Heart right ventricle (tissue), 16 donors: ENCODE measurements around the gene CYSLTR2. TPM values are rescaled to one million over a fixed set of nuclear protein-coding genes. Genes with fewer than 3 reads are reported as not detected.

Experiments
- ATAC-seq, 8 donors: fragments of 200-7000 bp; cut with Tn5 transposase; one replicate each; pipeline ENCODE4 v1.9.1; 2020; ENCODE audit warnings: mild to moderate bottlenecking in 8 of 8, moderate library complexity in 8 of 8, moderate number of reproducible peaks in 1 of 8
- DNase-seq, 2 donors: peaks; one replicate each; pipeline ENCODE4 v3.0.0-alpha.2; 2020
- H3K27ac ChIP-seq, 10 donors: fragments of 200-600 bp; sonication (generic) in 2 of 10; one replicate each; pipeline versions ENCODE4 v1.5.0 to v1.8.0; 2020 to 2022; ENCODE audit warnings: mild to moderate bottlenecking in 3 of 10
- H3K27me3 ChIP-seq, 7 donors: fragments of 200-600 bp; one replicate each; pipeline ENCODE4 v1.8.0; 2021 to 2022; ENCODE audit warnings: mild to moderate bottlenecking in 2 of 7
- H3K36me3 ChIP-seq, 9 donors: fragments of 200-600 bp; sonication (generic) in 1 of 9; one replicate each; pipeline versions ENCODE4 v1.5.0 to v1.8.0; 2020 to 2022; ENCODE audit warnings: mild to moderate bottlenecking in 2 of 9
- H3K4me1 ChIP-seq, 9 donors: fragments of 200-600 bp; sonication (generic) in 1 of 9; one replicate each; pipeline versions ENCODE4 v1.5.0 to v1.8.0; 2020 to 2022; ENCODE audit warnings: mild to moderate bottlenecking in 4 of 9
- H3K4me3 ChIP-seq, 10 donors: fragments of 200-600 bp; sonication (generic) in 2 of 10; one replicate each; pipeline versions ENCODE4 v1.5.0 to v1.8.0; 2020 to 2022; ENCODE audit warnings: mild to moderate bottlenecking in 7 of 10, moderate library complexity in 2 of 10
- H3K9me3 ChIP-seq, 11 donors: fragments of 200-600 bp in 10 of 11; sonication (generic) in 2 of 11; one replicate each; pipeline versions ENCODE4 v1.5.0 to v1.8.0; 2013 to 2022; ENCODE audit warnings: mild to moderate bottlenecking in 2 of 11, control low read depth in 1 of 11, moderate library complexity in 1 of 11
- CTCF ChIP-seq, 9 donors: fragments of 200-600 bp; sonication (generic) in 2 of 9; IDR thresholded peaks; one replicate each; pipeline versions ENCODE4 v1.5.0 to v1.8.0; 2021 to 2022; ENCODE audit warnings: antibody characterized with exemption in 9 of 9, mild to moderate bottlenecking in 5 of 9, moderate library complexity in 1 of 9
- WGBS, 2 donors: extraction: QIAGEN DNeasy Blood & Tissue Kit; methylation state at CpG; one replicate each; pipeline ENCODE4 v1.1.7; 2013; ENCODE audit warnings: inconsistent platforms in 1 of 2; 5-methylcytosine and 5-hydroxymethylcytosine counted together
- intact Hi-C, 10 donors: fragments of 100-400 bp; cut with DNase I; formaldehyde crosslinking; loops; one replicate each; pipeline versions ENCODE4 v1.11.1 to v1.14.2; 2022
- polyA plus RNA-seq, 2 donors: library from polyadenylated mRNA; stranded (reverse); fragments of 200-250 nt; gene quantifications; one replicate each; pipeline ENCODE4 v1.2.3, GENCODE V29; 2013
- total RNA-seq, 10 donors: library from RNA; stranded (reverse); fragmentation: NEBNext Ultra II Directional in 3 of 10; extraction: Animal tissue kit (Norgen Biotek cat#: 25700) in 3 of 10; gene quantifications; one replicate each; pipeline versions ENCODE4 v1.2.1 to v1.2.4, GENCODE V29; 2021 to 2023
- donor health status: Arrhythmogenic right ventricular cardiomyopathy.
- donor health status: ischemic (EF 13 %, LVEDD 7.1; RV severe dilation, severe dysfunction).
- donor health status: healthy with polysubstance abuse.
- donor health status: DM: no; HTN: yes; CAD: no.
- donor health status: DM: no; HTN: no; CAD: no.
- donor health status: ischemic (EF 25% LVEDD 6.9; RV normal size, moderate dysfunction).
- donor health status: ischemic (EF 25% LVEDD 5.7; RV mildly dilated, moderate dysfunction).
- donor health status: healthy.
- donor health status: DM: yes; HTN: yes; CAD: no.
- donor health status: Ischemic cardiomyopathy.
- donor health status: ischemic (EF 35%, LVEDD 5.7; RV mildly dilated, moderate dysfunction).
- donor health status: nonischemic (EF 11% LVEDD 7.7; RV severe dilation, severe dysfunction).
- donor health status: DM: yes; HTN: yes; CAD: no.
- donor health status: PGD.
- donor health status: ischemic (EF 29% LVEDD 5.4; RV normal size, mild dysfunction).
- donor health status: nonischemic (EF 23%, LVEDD 6.1; RV moderate dilation, normal function).

CYSLTR2 gene
- total and polyA plus RNA-seq, 12 donors, result 1.1 to 10.7 (median 6.2) TPM

GRCh38 chr13:48636550-48636949 is 17.2 kb upstream of the CYSLTR2 start:
- H3K36me3 ChIP-seq, result no peaks in the 10 kb centered on the region
- TF ChIP-seq CTCF (IDR thresholded peaks at IDR 0.05), result no peak
- peak in 2 of 8 donors; percentile 16 to 27 for ATAC-seq

GRCh38 chr13:48637601-48638000 is 16.1 kb upstream of the CYSLTR2 start:
- 48 to 88% methylated on average over 2 of the region's 2 CpGs for WGBS, 2 donors
- no peak for ATAC-seq
- DNase-seq, result no peak
- TF ChIP-seq CTCF (IDR thresholded peaks at IDR 0.05), result no peak
- no peak overlapping the region for H3K27ac ChIP-seq
- H3K4me3 ChIP-seq, result no peak overlapping the region
- no peaks in the 10 kb centered on the region for H3K27me3 ChIP-seq
- H3K36me3 ChIP-seq, result no peaks in the 10 kb centered on the region
- peaks cover 0 to 38% (median 18%) of the 10 kb centered on the region in 11 donors for H3K9me3 ChIP-seq
- H3K4me1 ChIP-seq, result peaks cover 0 to 4% (median 0%) of the 10 kb centered on the region in 9 donors
- intact Hi-C loops, result no loop called here

More at GRCh38 chr13:48636550-48636949, 17.2 kb upstream of the CYSLTR2 start:
- H3K27me3 ChIP-seq, result no peaks in the 10 kb centered on the region
- H3K4me1 ChIP-seq, result peaks cover 0 to 4% (median 0%) of the 10 kb centered on the region in 9 donors
- DNase-seq, result no peak
- no peak overlapping the region for H3K27ac ChIP-seq
- H3K4me3 ChIP-seq, result no peak overlapping the region
- peaks cover 0 to 38% (median 18%) of the 10 kb centered on the region in 11 donors for H3K9me3 ChIP-seq
- intact Hi-C loops, result no loop called here

- no peak overlapping the region for H3K4me3 ChIP-seq
- no peak for TF ChIP-seq CTCF (IDR thresholded peaks at IDR 0.05)
- H3K36me3 ChIP-seq, result no peaks in the 10 kb centered on the region
- H3K4me1 ChIP-seq, result no peaks in the 10 kb centered on the region
- intact Hi-C loops, result no loop called here
- ATAC-seq, result no peak
- no peaks in the 10 kb centered on the region for H3K27me3 ChIP-seq
- H3K27ac ChIP-seq, result no peak overlapping the region
- no peak for DNase-seq
- H3K9me3 ChIP-seq, result peaks cover 0 to 18% (median 9%) of the 10 kb centered on the region in 11 donors
- 86% methylated on average over 7 of the region's 7 CpGs for WGBS, 2 donors
Observed at GRCh38 chr13:48640767-48641166, 13.0 kb upstream of the CYSLTR2 start.

GRCh38 chr13:48641404-48641803 is 12.3 kb upstream of the CYSLTR2 start:
- Histone ChIP-seq H3K36me3 (no peaks in the 10 kb centered on the region), H3K27me3 (no peaks in the 10 kb centered on the region), H3K4me1 (no peaks in the 10 kb centered on the region), H3K9me3 (peaks cover 0 to 12% (median 2%) of the 10 kb centered on the region in 11 donors), H3K27ac (no peak overlapping the region), H3K4me3 (no peak overlapping the region)
- DNase-seq, result no peak
- intact Hi-C loops, result no loop called here
- WGBS, 2 donors, result 79% methylated on average over 2 of the region's 2 CpGs
- ATAC-seq, result no peak
- no peak for TF ChIP-seq CTCF (IDR thresholded peaks at IDR 0.05)
